GM12878 (cell line): ENCODE data around the gene LSM11. TPM values are rescaled to one million over a fixed set of nuclear protein-coding genes. Genes with fewer than 3 reads are reported as not detected.

Experiments
- ATAC-seq: fragments of 200-7000 bp; cut with Tn5 transposase; 3 replicates; pipeline ENCODE4 v1.9.1; 2020; ENCODE audit warnings: mild to moderate bottlenecking, moderate library complexity
- BruUV-seq: library from RNA; stranded (reverse); fragments of 400-500 nt; replicated peaks from 2 replicates; lab custom pipeline; 2021; lab: Mats Ljungman, UMichigan
- CTCF ChIA-PET: fragments of 300-600 bp; sonication (Branson Sonifier 250); formaldehyde crosslinking; extraction: SDS; loops from one replicate; lab custom pipeline; 2021; ENCODE audit warnings: inconsistent platforms; lab: Yijun Ruan, JAX
- POLR2A ChIA-PET: fragments of 350-600 bp; formaldehyde crosslinking; extraction: SDS; loops from one replicate; lab custom pipeline; 2021; ENCODE audit warnings: inconsistent platforms; lab: Charles Lee
- RAD21 ChIA-PET: fragments of 300-600 bp; sonication (Branson Sonifier 250); formaldehyde crosslinking; loops from one replicate; lab custom pipeline; 2023; ENCODE audit warnings: antibody characterized with exemption; ENCODE audit not compliant: unreplicated experiment; lab: Charles Lee
- SMC1A ChIA-PET: fragments of 300-600 bp; sonication (Branson Sonifier 250); formaldehyde crosslinking; loops from one replicate; lab custom pipeline; 2023; ENCODE audit not compliant: unreplicated experiment, uncharacterized antibody; lab: Charles Lee
- DNase-seq: peaks from one replicate; pipeline ENCODE4 v3.0.0-alpha.2; 2011; ENCODE audit warnings: low read depth, low spot score
- FAIRE-seq: peaks from 3 replicates; lab custom pipeline; 2011; peaks lifted over from hg19 to GRCh38; lab: Jason Lieb, UNC
- H2AFZ ChIP-seq: 2 replicates; pipeline ENCODE4 v1.6.0; 2011; ENCODE audit warnings: low read depth, low read length, control low read depth; ENCODE audit not compliant: control insufficient read depth
- H3K27ac ChIP-seq: 2 replicates; pipeline ENCODE4 v1.5.1; 2011; ENCODE audit warnings: control low read depth; ENCODE audit not compliant: control insufficient read depth, insufficient read depth
- H3K27me3 ChIP-seq, 2 experiments: replicated peaks in 1 of 2; 2 replicates each; pipeline versions ENCODE4 v1.6.0 to v1.6.1; 2011; ENCODE audit warnings: low read length in 1 of 2; ENCODE audit not compliant: control insufficient read depth in 2 of 2, insufficient read depth in 2 of 2
- H3K36me3 ChIP-seq, 2 experiments: 2 replicates each; pipeline ENCODE4 v1.5.1; 2011; ENCODE audit warnings: low read length in 1 of 2; ENCODE audit not compliant: control insufficient read depth in 2 of 2, insufficient read depth in 2 of 2
- H3K4me1 ChIP-seq: 2 replicates; pipeline ENCODE4 v1.6.1; 2011; ENCODE audit warnings: mild to moderate bottlenecking, low read length, moderate library complexity, mixed read lengths; ENCODE audit not compliant: control insufficient read depth, insufficient read depth
- H3K4me2 ChIP-seq: 2 replicates; pipeline ENCODE4 v1.6.0; 2011; ENCODE audit warnings: control low read depth; ENCODE audit not compliant: control insufficient read depth, insufficient read depth
- H3K4me3 ChIP-seq: fragments of 200-600 bp; sonication (generic); 2 replicates; pipeline ENCODE4 v1.5.1; 2016
- H3K79me2 ChIP-seq: 2 replicates; pipeline ENCODE4 v1.6.0; 2011; ENCODE audit warnings: low read length; ENCODE audit not compliant: control insufficient read depth, insufficient read depth
- H3K9ac ChIP-seq: 2 replicates; pipeline ENCODE4 v1.8.0; 2011; ENCODE audit warnings: low read length, control low read depth, mixed read lengths; ENCODE audit not compliant: control insufficient read depth, insufficient read depth
- H3K9me3 ChIP-seq: replicated peaks from 3 replicates; pipeline ENCODE4 v1.5.1; 2011; ENCODE audit warnings: mild to moderate bottlenecking, low read length; ENCODE audit not compliant: control insufficient read depth, insufficient read depth
- H4K20me1 ChIP-seq: 2 replicates; pipeline ENCODE4 v1.6.0; 2011; ENCODE audit not compliant: control insufficient read depth, insufficient read depth
- IKZF2 ChIP-seq, 2 experiments: fragments of 450-650 bp; IDR thresholded peaks; 2 replicates each; pipeline ENCODE4 v1.6.1; 2017; ENCODE audit warnings: mild to moderate bottlenecking in 2 of 2, moderate library complexity in 2 of 2
- KLF5 ChIP-seq: fragments of 450-650 bp; IDR thresholded peaks from 2 replicates; pipeline ENCODE4 v1.6.1; 2014; ENCODE audit warnings: mild to moderate bottlenecking; ENCODE audit not compliant: partially characterized antibody
- MEF2A ChIP-seq: IDR thresholded peaks from 2 replicates; pipeline ENCODE4 v1.6.1; 2011; ENCODE audit warnings: low read depth, mild to moderate bottlenecking, low read length, moderate library complexity; ENCODE audit not compliant: insufficient read depth
- RB1 ChIP-seq: fragments of 450-650 bp; formaldehyde crosslinking; IDR thresholded peaks from 2 replicates; pipeline ENCODE4 v1.6.1; 2017; ENCODE audit warnings: mild to moderate bottlenecking, borderline replicate concordance
- RCOR1 ChIP-seq: conservative IDR thresholded peaks from 2 replicates; pipeline ENCODE4 v1.6.1; 2012; ENCODE audit warnings: low read depth, low read length, improper control_type of control experiment
- STAT1 ChIP-seq: fragments of 450-650 bp; conservative IDR thresholded peaks from 2 replicates; pipeline ENCODE4 v1.6.1; 2014; ENCODE audit warnings: antibody characterized with exemption, mild to moderate bottlenecking
- TARDBP ChIP-seq: IDR thresholded peaks from 2 replicates; pipeline ENCODE4 v1.6.1; 2016; ENCODE audit warnings: borderline replicate concordance
- WGBS: methylation state at CpG from one replicate; pipeline ENCODE4 v1.1.6; 2016; ENCODE audit warnings: low lambda C conversion rate; ENCODE audit not compliant: insufficient replicate concordance, insufficient coverage; ENCODE audit errors: missing lambda C conversion rate; 5-methylcytosine and 5-hydroxymethylcytosine counted together
- in situ Hi-C: fragments of 300-500 bp; cut with MboI; formaldehyde crosslinking; loops from 9 replicates; pipeline ENCODE4 v1.14.3; 2018; ENCODE audit warnings: mixed read lengths
- intact Hi-C: fragments of 100-400 bp; cut with micrococcal nuclease; formaldehyde crosslinking; loops from one replicate; pipeline ENCODE4 v1.14.2; 2022; ENCODE audit not compliant: unreplicated experiment
- polyA plus RNA-seq, 11 experiments: library from polyadenylated mRNA; depleted of rRNA in 4 of 11; unstranded in 6 of 11; stranded (reverse) in 5 of 11; fragments of >200 nt; fragmentation: Nextera tagmentation in 4 of 11; fragmentation: Illumina TruSeq in 1 of 11; extraction: Ambion mirVana in 4 of 11; extraction: Trizol in 1 of 11; gene quantifications; 1 replicate in 1 of 11; 2 replicates in 10 of 11; pipeline versions ENCODE4 v1.2.1 to v1.2.3, GENCODE V29; 2011 to 2016; ENCODE audit warnings: inconsistent platforms in 2 of 11, missing spikeins in 2 of 11, low read depth in 1 of 11
- total RNA-seq, 4 experiments: library from RNA; depleted of rRNA in 3 of 4; stranded (reverse); fragments of >200 nt in 3 of 4; fragmentation: Illumina TruSeq in 1 of 4; extraction: Trizol in 1 of 4; gene quantifications; 2 replicates each; pipeline versions ENCODE4 v1.2.1 to v1.2.3, GENCODE V29; 2013 to 2021
- TF ChIP-seq, protein P1 (sequence below): IDR thresholded peaks from 2 replicates; pipeline ENCODE4 v1.6.1; 2012; ENCODE audit warnings: low read depth, low read length, improper control_type of control experiment
- TF ChIP-seq, protein P2 (sequence below): fragments of 450-650 bp; IDR thresholded peaks from 2 replicates; pipeline ENCODE4 v1.6.1; 2017; ENCODE audit warnings: mild to moderate bottlenecking, moderate library complexity
- TF ChIP-seq, protein P3 (sequence below): fragments of 450-650 bp; IDR thresholded peaks from 2 replicates; pipeline ENCODE4 v1.6.1; 2017; ENCODE audit warnings: borderline replicate concordance
- TF ChIP-seq, protein P4 (sequence below): fragments of 450-650 bp; IDR thresholded peaks from 2 replicates; pipeline ENCODE4 v1.6.1; 2016; ENCODE audit warnings: mild to moderate bottlenecking, moderate library complexity, borderline replicate concordance
- TF ChIP-seq, protein P5 (sequence below): IDR thresholded peaks from 2 replicates; pipeline ENCODE4 v1.6.1; 2011; ENCODE audit warnings: borderline replicate concordance, low read depth, mild to moderate bottlenecking, moderate library complexity, low read length; ENCODE audit not compliant: insufficient read depth, poor library complexity, severe bottlenecking

LSM11 gene
- total and polyA plus RNA-seq, 10 of the 15 experiments (the other 5 are each of a cell fraction or from before 2014, with no cell fraction given), result 0.71 to 8.5 (median 4.2) TPM

GRCh38 chr5:157808043-157808442 lies 64.5 kb downstream of the LSM11 start:
- ChIA-PET RAD21 (no interaction called here), POLR2A (no interaction called here), SMC1A (interaction anchor here (0.9 to 1.7 kb wide), 3 partner anchors 9 to 141 kb away, joined by 3 to 13 read pairs (median 4); no protein-coding TSS in a partner anchor), CTCF (interaction anchor here (0.9 to 3.8 kb wide), 5 partner anchors 9 to 142 kb away, joined by 3 to 26 read pairs (median 5); no protein-coding TSS in a partner anchor)
- no peaks in the 10 kb centered on the region for H3K79me2 ChIP-seq
- no peaks in the 10 kb centered on the region for H4K20me1 ChIP-seq
- peaks cover 4 to 16% of the 10 kb centered on the region in 2 experiments for H3K36me3 ChIP-seq
- WGBS, result 97% methylated on average over 2 of the region's 2 CpGs
- ATAC-seq (no peak), FAIRE-seq (no peak), DNase-seq (no peak)
- H3K4me2 ChIP-seq, result no peak overlapping the region
- no peaks in the 10 kb centered on the region for H3K27me3 ChIP-seq
- no peak overlapping the region for H3K27ac ChIP-seq
- no peak overlapping the region for H3K9ac ChIP-seq
- no peak overlapping the region for H2AFZ ChIP-seq
- intact Hi-C loops, result no loop called here
- no peaks in the 10 kb centered on the region for H3K4me1 ChIP-seq
- no peak overlapping the region for H3K4me3 ChIP-seq
- BruUV-seq, result no TSS peak
- in situ Hi-C loops, result no loop called here
- no peaks in the 10 kb centered on the region for H3K9me3 ChIP-seq
- no peak for TF ChIP-seq RB1
- TF ChIP-seq STAT1, result no peak
- TF ChIP-seq, protein P1, sequence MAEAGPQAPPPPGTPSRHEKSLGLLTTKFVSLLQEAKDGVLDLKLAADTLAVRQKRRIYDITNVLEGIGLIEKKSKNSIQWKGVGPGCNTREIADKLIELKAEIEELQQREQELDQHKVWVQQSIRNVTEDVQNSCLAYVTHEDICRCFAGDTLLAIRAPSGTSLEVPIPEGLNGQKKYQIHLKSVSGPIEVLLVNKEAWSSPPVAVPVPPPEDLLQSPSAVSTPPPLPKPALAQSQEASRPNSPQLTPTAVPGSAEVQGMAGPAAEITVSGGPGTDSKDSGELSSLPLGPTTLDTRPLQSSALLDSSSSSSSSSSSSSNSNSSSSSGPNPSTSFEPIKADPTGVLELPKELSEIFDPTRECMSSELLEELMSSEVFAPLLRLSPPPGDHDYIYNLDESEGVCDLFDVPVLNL, result no peak
- TF ChIP-seq, protein P2, sequence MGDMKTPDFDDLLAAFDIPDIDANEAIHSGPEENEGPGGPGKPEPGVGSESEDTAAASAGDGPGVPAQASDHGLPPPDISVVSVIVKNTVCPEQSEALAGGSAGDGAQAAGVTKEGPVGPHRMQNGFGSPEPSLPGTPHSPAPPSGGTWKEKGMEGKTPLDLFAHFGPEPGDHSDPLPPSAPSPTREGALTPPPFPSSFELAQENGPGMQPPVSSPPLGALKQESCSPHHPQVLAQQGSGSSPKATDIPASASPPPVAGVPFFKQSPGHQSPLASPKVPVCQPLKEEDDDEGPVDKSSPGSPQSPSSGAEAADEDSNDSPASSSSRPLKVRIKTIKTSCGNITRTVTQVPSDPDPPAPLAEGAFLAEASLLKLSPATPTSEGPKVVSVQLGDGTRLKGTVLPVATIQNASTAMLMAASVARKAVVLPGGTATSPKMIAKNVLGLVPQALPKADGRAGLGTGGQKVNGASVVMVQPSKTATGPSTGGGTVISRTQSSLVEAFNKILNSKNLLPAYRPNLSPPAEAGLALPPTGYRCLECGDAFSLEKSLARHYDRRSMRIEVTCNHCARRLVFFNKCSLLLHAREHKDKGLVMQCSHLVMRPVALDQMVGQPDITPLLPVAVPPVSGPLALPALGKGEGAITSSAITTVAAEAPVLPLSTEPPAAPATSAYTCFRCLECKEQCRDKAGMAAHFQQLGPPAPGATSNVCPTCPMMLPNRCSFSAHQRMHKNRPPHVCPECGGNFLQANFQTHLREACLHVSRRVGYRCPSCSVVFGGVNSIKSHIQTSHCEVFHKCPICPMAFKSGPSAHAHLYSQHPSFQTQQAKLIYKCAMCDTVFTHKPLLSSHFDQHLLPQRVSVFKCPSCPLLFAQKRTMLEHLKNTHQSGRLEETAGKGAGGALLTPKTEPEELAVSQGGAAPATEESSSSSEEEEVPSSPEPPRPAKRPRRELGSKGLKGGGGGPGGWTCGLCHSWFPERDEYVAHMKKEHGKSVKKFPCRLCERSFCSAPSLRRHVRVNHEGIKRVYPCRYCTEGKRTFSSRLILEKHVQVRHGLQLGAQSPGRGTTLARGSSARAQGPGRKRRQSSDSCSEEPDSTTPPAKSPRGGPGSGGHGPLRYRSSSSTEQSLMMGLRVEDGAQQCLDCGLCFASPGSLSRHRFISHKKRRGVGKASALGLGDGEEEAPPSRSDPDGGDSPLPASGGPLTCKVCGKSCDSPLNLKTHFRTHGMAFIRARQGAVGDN, result no peak
- TF ChIP-seq, protein P3, sequence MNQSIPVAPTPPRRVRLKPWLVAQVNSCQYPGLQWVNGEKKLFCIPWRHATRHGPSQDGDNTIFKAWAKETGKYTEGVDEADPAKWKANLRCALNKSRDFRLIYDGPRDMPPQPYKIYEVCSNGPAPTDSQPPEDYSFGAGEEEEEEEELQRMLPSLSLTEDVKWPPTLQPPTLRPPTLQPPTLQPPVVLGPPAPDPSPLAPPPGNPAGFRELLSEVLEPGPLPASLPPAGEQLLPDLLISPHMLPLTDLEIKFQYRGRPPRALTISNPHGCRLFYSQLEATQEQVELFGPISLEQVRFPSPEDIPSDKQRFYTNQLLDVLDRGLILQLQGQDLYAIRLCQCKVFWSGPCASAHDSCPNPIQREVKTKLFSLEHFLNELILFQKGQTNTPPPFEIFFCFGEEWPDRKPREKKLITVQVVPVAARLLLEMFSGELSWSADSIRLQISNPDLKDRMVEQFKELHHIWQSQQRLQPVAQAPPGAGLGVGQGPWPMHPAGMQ, result no peak
- TF ChIP-seq IKZF2 (IDR thresholded peaks at IDR 0.05), result no peak
- TF ChIP-seq, protein P4, sequence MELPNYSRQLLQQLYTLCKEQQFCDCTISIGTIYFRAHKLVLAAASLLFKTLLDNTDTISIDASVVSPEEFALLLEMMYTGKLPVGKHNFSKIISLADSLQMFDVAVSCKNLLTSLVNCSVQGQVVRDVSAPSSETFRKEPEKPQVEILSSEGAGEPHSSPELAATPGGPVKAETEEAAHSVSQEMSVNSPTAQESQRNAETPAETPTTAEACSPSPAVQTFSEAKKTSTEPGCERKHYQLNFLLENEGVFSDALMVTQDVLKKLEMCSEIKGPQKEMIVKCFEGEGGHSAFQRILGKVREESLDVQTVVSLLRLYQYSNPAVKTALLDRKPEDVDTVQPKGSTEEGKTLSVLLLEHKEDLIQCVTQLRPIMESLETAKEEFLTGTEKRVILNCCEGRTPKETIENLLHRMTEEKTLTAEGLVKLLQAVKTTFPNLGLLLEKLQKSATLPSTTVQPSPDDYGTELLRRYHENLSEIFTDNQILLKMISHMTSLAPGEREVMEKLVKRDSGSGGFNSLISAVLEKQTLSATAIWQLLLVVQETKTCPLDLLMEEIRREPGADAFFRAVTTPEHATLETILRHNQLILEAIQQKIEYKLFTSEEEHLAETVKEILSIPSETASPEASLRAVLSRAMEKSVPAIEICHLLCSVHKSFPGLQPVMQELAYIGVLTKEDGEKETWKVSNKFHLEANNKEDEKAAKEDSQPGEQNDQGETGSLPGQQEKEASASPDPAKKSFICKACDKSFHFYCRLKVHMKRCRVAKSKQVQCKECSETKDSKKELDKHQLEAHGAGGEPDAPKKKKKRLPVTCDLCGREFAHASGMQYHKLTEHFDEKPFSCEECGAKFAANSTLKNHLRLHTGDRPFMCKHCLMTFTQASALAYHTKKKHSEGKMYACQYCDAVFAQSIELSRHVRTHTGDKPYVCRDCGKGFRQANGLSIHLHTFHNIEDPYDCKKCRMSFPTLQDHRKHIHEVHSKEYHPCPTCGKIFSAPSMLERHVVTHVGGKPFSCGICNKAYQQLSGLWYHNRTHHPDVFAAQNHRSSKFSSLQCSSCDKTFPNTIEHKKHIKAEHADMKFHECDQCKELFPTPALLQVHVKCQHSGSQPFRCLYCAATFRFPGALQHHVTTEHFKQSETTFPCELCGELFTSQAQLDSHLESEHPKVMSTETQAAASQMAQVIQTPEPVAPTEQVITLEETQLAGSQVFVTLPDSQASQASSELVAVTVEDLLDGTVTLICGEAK, result no peak
- TF ChIP-seq KLF5, result no peak
- no peak for TF ChIP-seq MEF2A
- TF ChIP-seq, protein P5, sequence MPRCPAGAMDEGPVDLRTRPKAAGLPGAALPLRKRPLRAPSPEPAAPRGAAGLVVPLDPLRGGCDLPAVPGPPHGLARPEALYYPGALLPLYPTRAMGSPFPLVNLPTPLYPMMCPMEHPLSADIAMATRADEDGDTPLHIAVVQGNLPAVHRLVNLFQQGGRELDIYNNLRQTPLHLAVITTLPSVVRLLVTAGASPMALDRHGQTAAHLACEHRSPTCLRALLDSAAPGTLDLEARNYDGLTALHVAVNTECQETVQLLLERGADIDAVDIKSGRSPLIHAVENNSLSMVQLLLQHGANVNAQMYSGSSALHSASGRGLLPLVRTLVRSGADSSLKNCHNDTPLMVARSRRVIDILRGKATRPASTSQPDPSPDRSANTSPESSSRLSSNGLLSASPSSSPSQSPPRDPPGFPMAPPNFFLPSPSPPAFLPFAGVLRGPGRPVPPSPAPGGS, result no peak
- no peak for TF ChIP-seq RCOR1
- no peak for TF ChIP-seq TARDBP
